Mesendoderm (in vitro differentiated cells): ENCODE results near the gene SNX32.
A peak's percentile ranks its signal among the peaks of the same experiment; 100 is the strongest.

ENCODE experiments used
- DNase-seq: peaks from one replicate; pipeline ENCODE4 v3.0.0; 2013
- H2AK5ac ChIP-seq: 2 replicates; pipeline ENCODE4 v1.6.1; 2013; ENCODE audit warnings: low read length, inconsistent platforms
- H2BK120ac ChIP-seq: 2 replicates; pipeline ENCODE4 v1.6.1; 2013; ENCODE audit warnings: low read depth, mild to moderate bottlenecking, low read length, moderate library complexity, mixed read lengths
- H2BK15ac ChIP-seq: replicated peaks from 2 replicates; pipeline ENCODE4 v1.6.1; 2013; ENCODE audit warnings: low read depth, mild to moderate bottlenecking, moderate library complexity
- H2BK5ac ChIP-seq: 2 replicates; pipeline ENCODE4 v1.6.1; 2013; ENCODE audit warnings: low read length, inconsistent platforms
- H3K18ac ChIP-seq: 2 replicates; pipeline ENCODE4 v1.6.1; 2013; ENCODE audit warnings: mild to moderate bottlenecking, low read length, mixed read lengths
- H3K23ac ChIP-seq: one replicate; pipeline ENCODE4 v1.6.1; 2013; ENCODE audit warnings: low read length
- H3K27ac ChIP-seq: 2 replicates; pipeline ENCODE4 v1.5.1; 2013; ENCODE audit warnings: low read depth, mild to moderate bottlenecking, inconsistent platforms, low read length, moderate library complexity
- H3K27me3 ChIP-seq: 2 replicates; pipeline ENCODE4 v1.6.1; 2013; ENCODE audit warnings: low read length, control low read depth, mild to moderate bottlenecking, inconsistent platforms; ENCODE audit not compliant: insufficient read depth, poor library complexity
- H3K36me3 ChIP-seq: 2 replicates; pipeline ENCODE4 v1.6.1; 2013; ENCODE audit warnings: low read length, inconsistent platforms; ENCODE audit not compliant: control insufficient read depth, insufficient read depth
- H3K4ac ChIP-seq: one replicate; pipeline ENCODE4 v1.6.1; 2013; ENCODE audit warnings: low read depth, mild to moderate bottlenecking, low read length, moderate library complexity
- H3K4me1 ChIP-seq: 2 replicates; pipeline ENCODE4 v1.6.1; 2013; ENCODE audit warnings: low read depth, low read length, inconsistent platforms; ENCODE audit not compliant: control insufficient read depth
- H3K4me2 ChIP-seq: 2 replicates; pipeline ENCODE4 v1.6.1; 2013; ENCODE audit warnings: low read length
- H3K4me3 ChIP-seq: 2 replicates; pipeline ENCODE4 v1.5.1; 2013; ENCODE audit warnings: mild to moderate bottlenecking, low read length
- H3K56ac ChIP-seq: one replicate; pipeline ENCODE4 v1.6.1; 2013; ENCODE audit warnings: low read length
- H3K79me1 ChIP-seq: 2 replicates; pipeline ENCODE4 v1.6.1; 2013; ENCODE audit warnings: low read length, inconsistent platforms
- H3K79me2 ChIP-seq: 2 replicates; pipeline ENCODE4 v1.6.1; 2013; ENCODE audit warnings: mild to moderate bottlenecking, low read length; ENCODE audit not compliant: control insufficient read depth, insufficient read depth
- H3K9ac ChIP-seq: 2 replicates; pipeline ENCODE4 v1.6.1; 2013; ENCODE audit warnings: low read length, inconsistent platforms
- H4K5ac ChIP-seq: one replicate; pipeline ENCODE4 v1.6.1; 2013; ENCODE audit warnings: low read length
- H4K8ac ChIP-seq: one replicate; pipeline ENCODE4 v1.6.1; 2013; ENCODE audit warnings: low read depth, mild to moderate bottlenecking, control low read depth, low read length, moderate library complexity
- WGBS: extraction: QIAGEN DNeasy Blood & Tissue Kit; methylation state at CpG from one replicate; pipeline ENCODE4 v1.1.7; 2013; ENCODE audit warnings: low lambda C conversion rate, missing lambda C conversion rate; ENCODE audit not compliant: insufficient coverage; ENCODE audit errors: extremely low coverage; 5-methylcytosine and 5-hydroxymethylcytosine counted together

Gene SNX32

DNA sequence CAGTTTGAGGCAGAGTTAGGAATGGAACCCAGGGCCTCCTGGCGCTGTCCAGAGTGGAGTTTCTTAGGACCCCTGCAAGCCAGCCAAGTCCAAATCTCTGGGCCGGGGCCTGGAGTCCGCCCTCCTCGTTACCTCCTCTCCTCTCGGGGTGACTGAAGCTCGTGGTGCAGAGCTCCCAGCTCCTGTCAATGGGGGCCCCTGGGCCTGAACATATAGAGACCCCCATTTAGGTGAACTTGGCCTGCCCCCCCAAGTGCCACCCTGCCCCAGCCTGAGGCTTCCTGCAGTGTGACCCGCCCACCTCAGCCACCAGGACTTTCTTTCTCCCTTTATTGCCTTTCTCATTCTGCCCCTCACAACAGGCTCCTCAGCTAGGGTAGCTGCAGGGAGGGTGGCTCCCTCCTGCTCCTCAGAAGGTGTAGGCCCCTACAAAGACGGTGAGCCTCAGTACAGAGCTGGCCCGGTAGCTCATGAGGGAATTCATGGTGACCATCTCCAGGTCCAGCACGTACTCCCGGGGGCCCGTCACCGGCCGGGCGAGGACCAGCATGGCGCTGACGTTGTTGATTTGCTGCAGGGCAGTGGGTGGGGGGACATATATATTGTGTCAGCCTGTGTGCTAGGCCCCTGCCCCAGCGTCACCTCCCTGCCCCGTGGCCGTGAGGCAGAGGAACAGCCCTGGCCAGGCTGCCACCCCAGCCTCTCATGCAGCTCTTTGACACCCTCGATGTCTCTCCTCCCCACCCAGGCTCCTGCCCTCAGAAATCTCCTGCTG lies 32.9 kb downstream of the SNX32 start:
- no peak overlapping the region for H2BK120ac ChIP-seq
- no peak overlapping the region for H3K18ac ChIP-seq
- H3K4me1 ChIP-seq: no peaks in the 10 kb centered on the region
- H3K56ac ChIP-seq: peak overlapping the region; percentile 15
- whole genome bisulfite sequencing: no CpG with 5 or more reads among the region's 21 CpGs
- no peak overlapping the region for H3K9ac ChIP-seq
- H3K79me2 ChIP-seq: peaks cover 2% of the 10 kb centered on the region
- peaks cover 10% of the 10 kb centered on the region for H3K36me3 ChIP-seq
- H2BK5ac ChIP-seq: no peak overlapping the region
- H2BK15ac ChIP-seq: no peak overlapping the region
- H3K4me2 ChIP-seq: no peak overlapping the region
- no peak overlapping the region for H3K23ac ChIP-seq
- H3K4me3 ChIP-seq: no peak overlapping the region
- H4K8ac ChIP-seq: no peak overlapping the region
- H2AK5ac ChIP-seq: no peak overlapping the region
- H3K27me3 ChIP-seq: no peaks in the 10 kb centered on the region
- no peak for DNase-seq
- H3K27ac ChIP-seq: peak overlapping the region; percentile 14
- peaks cover 8% of the 10 kb centered on the region for H3K79me1 ChIP-seq
- H3K4ac ChIP-seq: no peak overlapping the region
- no peak overlapping the region for H4K5ac ChIP-seq

DNA sequence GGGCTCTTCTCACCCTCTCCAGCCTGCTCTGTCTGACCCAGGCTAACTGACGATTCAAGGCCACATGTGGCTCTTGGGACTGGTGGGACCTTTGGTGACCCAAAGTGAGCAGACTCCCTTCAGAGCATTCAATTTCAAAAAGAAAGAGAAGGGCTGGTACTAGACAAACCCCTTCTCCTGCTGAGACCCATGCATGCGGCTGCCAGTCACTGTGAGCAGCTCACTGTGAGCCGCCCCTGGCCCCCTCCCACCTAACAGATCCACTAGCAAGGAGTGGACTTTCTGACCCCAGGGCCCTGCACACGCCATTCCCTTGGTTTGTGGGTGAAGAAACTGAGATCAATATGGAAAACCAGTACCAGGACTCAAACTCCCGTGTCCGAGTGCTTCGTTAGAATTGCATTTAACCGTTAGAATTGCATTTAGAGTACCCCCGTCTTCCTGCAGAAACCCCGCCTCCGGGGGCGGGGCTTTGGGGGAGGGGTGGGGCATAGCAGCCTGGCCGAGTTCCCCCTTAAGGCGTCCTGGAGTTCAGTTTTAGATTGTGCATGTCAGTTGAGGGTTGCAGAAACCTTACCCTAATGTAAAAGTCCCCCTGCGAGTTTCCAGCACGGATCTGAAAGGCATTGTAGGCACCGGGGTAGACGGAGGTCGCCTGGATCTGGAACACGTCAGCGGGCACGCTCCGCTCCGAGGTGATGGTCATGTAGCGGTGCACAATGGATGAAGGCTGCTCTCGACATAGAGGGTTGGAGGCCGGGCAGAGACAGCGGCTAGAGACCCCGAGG lies 33.7 kb downstream of the SNX32 start:
- peak overlapping the region; percentile 0 for H3K4me3 ChIP-seq
- H3K23ac ChIP-seq: no peak overlapping the region
- H4K5ac ChIP-seq: no peak overlapping the region
- H3K4me1 ChIP-seq: no peaks in the 10 kb centered on the region
- H2BK15ac ChIP-seq: no peak overlapping the region
- H3K27ac ChIP-seq: peak overlapping the region; percentile 14
- peak; percentile 62 for DNase-seq
- no CpG with 5 or more reads among the region's 29 CpGs for WGBS
- H3K56ac ChIP-seq: peak overlapping the region; percentile 15
- no peaks in the 10 kb centered on the region for H3K79me2 ChIP-seq
- H2AK5ac ChIP-seq: no peak overlapping the region
- no peak overlapping the region for H3K4ac ChIP-seq
- peaks cover 4% of the 10 kb centered on the region for H3K79me1 ChIP-seq
- H3K18ac ChIP-seq: no peak overlapping the region
- H4K8ac ChIP-seq: no peak overlapping the region
- peaks cover 10% of the 10 kb centered on the region for H3K36me3 ChIP-seq
- H3K4me2 ChIP-seq: peak overlapping the region; percentile 67
- no peak overlapping the region for H2BK120ac ChIP-seq
- no peak overlapping the region for H2BK5ac ChIP-seq
- H3K9ac ChIP-seq: peak overlapping the region; percentile 10
- H3K27me3 ChIP-seq: no peaks in the 10 kb centered on the region

DNA sequence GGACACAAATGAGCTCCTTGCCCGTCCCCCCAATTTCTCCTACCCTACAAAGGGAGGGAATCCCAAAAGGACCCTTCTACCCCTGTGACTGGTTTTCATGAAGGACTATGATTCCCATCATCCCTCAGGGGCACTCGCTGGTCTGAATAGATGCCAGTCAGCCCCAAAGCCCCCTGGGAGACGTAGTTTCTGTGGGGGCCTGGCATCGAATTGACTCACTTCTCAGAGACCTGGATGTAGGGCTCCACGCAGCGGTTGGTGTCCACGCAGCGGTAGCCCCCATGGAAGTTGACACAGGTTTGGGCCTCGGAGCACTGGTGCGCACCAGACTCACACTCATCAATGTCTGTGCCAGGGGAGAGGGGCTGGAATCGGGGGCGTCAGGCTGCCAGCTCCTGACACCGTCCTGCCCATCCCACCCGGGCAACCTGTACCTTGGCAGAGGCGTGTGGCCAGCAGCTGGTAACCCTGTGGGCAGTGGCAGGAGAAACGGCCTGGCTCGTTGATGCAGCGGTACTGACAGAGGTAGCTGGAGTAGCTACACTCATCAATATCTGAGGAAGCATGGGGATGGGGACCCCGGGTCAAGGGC lies 34.4 kb downstream of the SNX32 start:
- Histone ChIP-seq H3K4me1 (no peaks in the 10 kb centered on the region), H2AK5ac (no peak overlapping the region), H3K27me3 (no peaks in the 10 kb centered on the region), H2BK120ac (no peak overlapping the region), H2BK15ac (no peak overlapping the region), H3K56ac (peak overlapping the region; percentile 2), H3K18ac (no peak overlapping the region), H3K79me1 (peaks cover 1% of the 10 kb centered on the region), H3K4ac (no peak overlapping the region), H3K4me2 (peak overlapping the region; percentile 67), H2BK5ac (no peak overlapping the region), H3K36me3 (peaks cover 10% of the 10 kb centered on the region), H3K4me3 (peak overlapping the region; percentile 0), H4K5ac (no peak overlapping the region), H3K79me2 (no peaks in the 10 kb centered on the region), H3K27ac (no peak overlapping the region), H4K8ac (no peak overlapping the region), H3K23ac (no peak overlapping the region), H3K9ac (peak overlapping the region; percentile 10)
- WGBS: no CpG with 5 or more reads among the region's 19 CpGs
- DNase-seq: peak; percentile 84

DNA sequence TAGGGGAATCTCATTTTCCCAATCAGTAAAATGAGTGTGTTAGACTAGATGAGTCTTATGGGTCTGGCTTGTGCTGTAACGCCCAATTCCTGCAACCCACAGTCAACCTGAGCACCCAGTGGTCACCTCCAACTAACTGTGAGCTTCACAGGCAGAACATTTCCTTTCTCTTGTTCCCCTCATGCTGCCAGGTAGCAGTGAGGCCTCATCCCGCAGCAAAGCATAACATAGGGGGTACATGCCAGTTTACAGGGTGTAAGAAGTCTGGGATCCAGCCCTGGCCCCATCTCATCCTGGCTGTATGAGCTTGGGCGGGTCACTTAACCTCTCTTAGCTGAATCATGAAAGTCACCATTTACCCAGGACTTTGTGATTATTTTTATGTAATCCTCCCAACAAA lies 35.1 kb downstream of the SNX32 start:
- Histone ChIP-seq H3K4me3 (no peak overlapping the region), H3K4me2 (no peak overlapping the region), H3K18ac (no peak overlapping the region), H3K79me2 (no peaks in the 10 kb centered on the region), H2BK15ac (no peak overlapping the region), H3K27ac (no peak overlapping the region), H3K27me3 (no peaks in the 10 kb centered on the region), H3K9ac (no peak overlapping the region), H3K4ac (no peak overlapping the region), H3K56ac (no peak overlapping the region), H4K8ac (no peak overlapping the region), H2BK5ac (no peak overlapping the region), H3K23ac (no peak overlapping the region), H3K79me1 (no peaks in the 10 kb centered on the region), H2BK120ac (no peak overlapping the region), H2AK5ac (no peak overlapping the region), H3K4me1 (no peaks in the 10 kb centered on the region), H3K36me3 (peaks cover 9% of the 10 kb centered on the region), H4K5ac (no peak overlapping the region)
- no CpG with 5 or more reads among the region's 3 CpGs for WGBS
- no peak for DNase-seq

DNA sequence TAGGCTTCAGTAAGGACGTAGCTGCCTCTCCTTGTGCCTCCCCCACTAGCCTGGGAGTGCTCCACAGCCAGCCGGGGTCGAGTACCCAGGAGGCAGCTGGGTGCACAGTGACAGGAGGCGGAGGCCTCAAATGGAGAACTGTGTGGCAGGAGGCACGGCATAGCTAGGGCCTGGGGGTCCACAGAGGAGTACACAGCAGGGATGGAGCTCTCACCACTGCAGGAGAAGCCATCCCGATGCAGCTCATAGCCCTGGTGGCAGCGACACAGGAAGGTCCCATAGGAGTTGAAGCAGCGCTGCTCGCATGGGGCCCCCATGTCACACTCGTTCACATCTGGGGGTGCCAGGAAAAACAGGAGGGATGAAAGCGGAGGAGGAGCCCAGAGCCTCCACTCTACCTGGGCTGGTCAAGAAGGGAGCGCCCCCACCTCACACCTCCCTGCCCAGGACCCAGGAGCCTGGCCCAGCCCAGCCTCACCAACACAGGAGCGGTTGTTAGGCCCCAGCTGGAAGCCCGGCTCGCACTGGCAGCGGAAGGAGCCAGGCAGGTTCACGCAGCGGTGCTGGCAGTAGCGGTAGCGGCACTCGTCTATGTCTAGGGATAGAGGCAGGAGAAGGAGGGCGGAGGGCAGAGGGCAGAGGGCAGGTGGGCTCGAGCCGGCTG lies 36.0 kb downstream of the SNX32 start:
- Histone ChIP-seq H3K27me3 (no peaks in the 10 kb centered on the region), H3K79me1 (no peaks in the 10 kb centered on the region), H2AK5ac (no peak overlapping the region), H2BK120ac (no peak overlapping the region), H3K4me3 (no peak overlapping the region), H3K79me2 (no peaks in the 10 kb centered on the region), H3K56ac (no peak overlapping the region), H3K18ac (no peak overlapping the region), H2BK15ac (no peak overlapping the region), H3K4me1 (no peaks in the 10 kb centered on the region), H3K27ac (no peak overlapping the region), H3K23ac (no peak overlapping the region), H3K9ac (no peak overlapping the region), H3K4ac (no peak overlapping the region), H3K36me3 (peaks cover 4% of the 10 kb centered on the region), H4K5ac (no peak overlapping the region), H2BK5ac (no peak overlapping the region), H3K4me2 (no peak overlapping the region), H4K8ac (no peak overlapping the region)
- DNase-seq: no peak
- WGBS: no CpG with 5 or more reads among the region's 24 CpGs
